Astrocyte of the cerebellum (primary cell): ENCODE results near the gene IKZF5.

Experiments used
- DNase-seq: peaks from one replicate; pipeline ENCODE4 v3.0.0-alpha.2; 2011; ENCODE audit warnings: low read depth
- H3K4me3 ChIP-seq: 2 replicates; pipeline ENCODE4 v1.5.1; 2011; ENCODE audit warnings: mild to moderate bottlenecking, low read depth, low read length, moderate library complexity
- CTCF ChIP-seq: IDR thresholded peaks from 2 replicates; pipeline ENCODE4 v1.5.1; 2012; ENCODE audit warnings: low read length, low read depth, moderate library complexity, mild to moderate bottlenecking; ENCODE audit errors: missing control alignments
- in situ Hi-C: cut with HindIII; loops from 2 replicates; pipeline ENCODE4 v1.10.0; 2017; ENCODE audit warnings: low sequenced_read_pairs

IKZF5 gene

GRCh38 chr10:123009105-123009820, 668 bp upstream of the IKZF5 start:
- DNase-seq = no peak

GRCh38 chr10:123007558-123008354, 839 bp downstream of the IKZF5 start:
- peak overlapping the region; percentile 80 for H3K4me3 ChIP-seq
- DNase-seq = no peak
- in situ Hi-C loops = no loop called here
- TF ChIP-seq CTCF = no peak

More at GRCh38 chr10:123009105-123009820, 668 bp upstream of the IKZF5 start:
- TF ChIP-seq CTCF = no peak
- peak overlapping the region; percentile 80 for H3K4me3 ChIP-seq
- in situ Hi-C loops = no loop called here

GRCh38 chr10:123004298-123004697, 4.3 kb downstream of the IKZF5 start:
- TF ChIP-seq CTCF = no peak
- in situ Hi-C loops = no loop called here
- DNase-seq = no peak
- no peak overlapping the region for H3K4me3 ChIP-seq

- DNase-seq = no peak
- TF ChIP-seq CTCF = no peak
- in situ Hi-C loops = no loop called here
- no peak overlapping the region for H3K4me3 ChIP-seq
Observed at GRCh38 chr10:123001370-123001769, 7.2 kb downstream of the IKZF5 start.

GRCh38 chr10:123000155-123000554, 8.4 kb downstream of the IKZF5 start:
- DNase-seq = no peak
- in situ Hi-C loops = no loop called here
- H3K4me3 ChIP-seq = no peak overlapping the region
- no peak for TF ChIP-seq CTCF

GRCh38 chr10:122999347-122999746, 9.2 kb downstream of the IKZF5 start:
- in situ Hi-C loops = no loop called here
- no peak for DNase-seq
- H3K4me3 ChIP-seq = no peak overlapping the region
- no peak for TF ChIP-seq CTCF
